ENCODE data around the gene DAP.
"Not testable (repeated sequence)": the region's sequence is repeated elsewhere in the genome, so short reads cannot be mapped to it uniquely, and the experiment has no call there.

Gene DAP

GRCh38 chr5:10726179-10726912, 34.7 kb downstream of the DAP start:
- Histone ChIP-seq H3K4me3 (ENCODE audit: low read depth, low read length) (no peak overlapping the region), H3K9ac (no peak overlapping the region), H3K4me1 (peaks cover 4% of the 10 kb centered on the region), H3K27me3 (ENCODE audit: control insufficient read depth, insufficient read depth, low read length) (no peaks in the 10 kb centered on the region), H3K9me3 (ENCODE audit: control insufficient read depth, low read length) (no peaks in the 10 kb centered on the region), H3K36me3 (ENCODE audit: control insufficient read depth, insufficient read depth, low read length) (no peaks in the 10 kb centered on the region), H3K79me2 (peaks cover 20% of the 10 kb centered on the region), H3K4me2 (ENCODE audit: low read length) (no peak overlapping the region), H2AFZ (no peak overlapping the region), H3K27ac (no peak overlapping the region)
- TF ChIP-seq CTCF (IDR thresholded peaks at IDR 0.05), result no peak

- H3K4me2 ChIP-seq (ENCODE audit: low read length), result no peak overlapping the region
Measured at GRCh38 chr5:10725636-10726035, 35.4 kb downstream of the DAP start.

GRCh38 chr5:10724781-10725507, 36.1 kb downstream of the DAP start:
- H3K79me2 ChIP-seq, result peaks cover 28% of the 10 kb centered on the region
- H2AFZ ChIP-seq, result no peak overlapping the region
- no peaks in the 10 kb centered on the region for H3K36me3 ChIP-seq (ENCODE audit: control insufficient read depth, insufficient read depth, low read length)
- TF ChIP-seq CTCF (IDR thresholded peaks at IDR 0.05), result no peak
- no peak overlapping the region for H3K27ac ChIP-seq
- peaks cover 4% of the 10 kb centered on the region for H3K4me1 ChIP-seq
- H3K27me3 ChIP-seq (ENCODE audit: control insufficient read depth, insufficient read depth, low read length), result no peaks in the 10 kb centered on the region
- no peak overlapping the region for H3K4me2 ChIP-seq (ENCODE audit: low read length)
- no peak overlapping the region for H3K4me3 ChIP-seq (ENCODE audit: low read depth, low read length)
- no peaks in the 10 kb centered on the region for H3K9me3 ChIP-seq (ENCODE audit: control insufficient read depth, low read length)
- H3K9ac ChIP-seq, result no peak overlapping the region

More at GRCh38 chr5:10725636-10726035, 35.4 kb downstream of the DAP start:
- Histone ChIP-seq H3K79me2 (peaks cover 24% of the 10 kb centered on the region), H3K27me3 (ENCODE audit: control insufficient read depth, insufficient read depth, low read length) (no peaks in the 10 kb centered on the region), H3K27ac (no peak overlapping the region), H3K9me3 (ENCODE audit: control insufficient read depth, low read length) (no peaks in the 10 kb centered on the region), H3K4me1 (peaks cover 4% of the 10 kb centered on the region), H3K9ac (no peak overlapping the region), H3K36me3 (ENCODE audit: control insufficient read depth, insufficient read depth, low read length) (no peaks in the 10 kb centered on the region), H3K4me3 (ENCODE audit: low read depth, low read length) (no peak overlapping the region), H2AFZ (no peak overlapping the region)
- no peak for TF ChIP-seq CTCF (IDR thresholded peaks at IDR 0.05)

GRCh38 chr5:10723514-10723913, 37.5 kb downstream of the DAP start:
- peaks cover 4% of the 10 kb centered on the region for H3K4me1 ChIP-seq
- H3K27ac ChIP-seq, result no peak overlapping the region
- H2AFZ ChIP-seq, result no peak overlapping the region

GRCh38 chr5:10720766-10721165, 40.3 kb downstream of the DAP start:
- H3K9ac ChIP-seq; H3K27ac ChIP-seq; H3K4me1 ChIP-seq; H3K4me2 ChIP-seq (ENCODE audit: low read length); H3K4me3 ChIP-seq (ENCODE audit: low read depth, low read length); H2AFZ ChIP-seq; H3K9me3 ChIP-seq (ENCODE audit: control insufficient read depth, low read length); H3K27me3 ChIP-seq (ENCODE audit: control insufficient read depth, insufficient read depth, low read length); H3K36me3 ChIP-seq (ENCODE audit: control insufficient read depth, insufficient read depth, low read length): not testable (repeated sequence)
- peaks cover 27% of the 10 kb centered on the region for H3K79me2 ChIP-seq

More at GRCh38 chr5:10723514-10723913, 37.5 kb downstream of the DAP start:
- no peaks in the 10 kb centered on the region for H3K27me3 ChIP-seq (ENCODE audit: control insufficient read depth, insufficient read depth, low read length)
- H3K36me3 ChIP-seq (ENCODE audit: control insufficient read depth, insufficient read depth, low read length), result no peaks in the 10 kb centered on the region
- H3K9ac ChIP-seq, result no peak overlapping the region
- no peak overlapping the region for H3K4me2 ChIP-seq (ENCODE audit: low read length)
- no peak for TF ChIP-seq CTCF (IDR thresholded peaks at IDR 0.05)
- no peaks in the 10 kb centered on the region for H3K9me3 ChIP-seq (ENCODE audit: control insufficient read depth, low read length)
- peaks cover 24% of the 10 kb centered on the region for H3K79me2 ChIP-seq
- no peak overlapping the region for H3K4me3 ChIP-seq (ENCODE audit: low read depth, low read length)

Data from parathyroid adenoma (tissue), 2 donors.